Muscle of leg (tissue), 11 donors: ENCODE data around the gene SPRED2. TPM values are rescaled to one million over a fixed set of nuclear protein-coding genes. Genes with fewer than 3 reads are reported as not detected.

Experiments used
- DNase-seq: peaks from one replicate; pipeline ENCODE4 v3.0.0; 2013
- H3K27ac ChIP-seq: one replicate; pipeline ENCODE4 v1.5.1; 2013; ENCODE audit warnings: mild to moderate bottlenecking, low read length, control low read depth
- H3K27me3 ChIP-seq: one replicate; pipeline ENCODE4 v1.6.1; 2013; ENCODE audit warnings: low read length; ENCODE audit not compliant: control insufficient read depth, insufficient read depth
- H3K36me3 ChIP-seq: one replicate; pipeline ENCODE4 v1.6.1; 2013; ENCODE audit warnings: low read length; ENCODE audit not compliant: control insufficient read depth, insufficient read depth
- H3K4me1 ChIP-seq: one replicate; pipeline ENCODE4 v1.6.1; 2013; ENCODE audit warnings: low read length; ENCODE audit not compliant: control insufficient read depth, insufficient read depth
- H3K4me3 ChIP-seq: one replicate; pipeline ENCODE4 v1.5.1; 2013; ENCODE audit warnings: low read length, control low read depth
- H3K9me3 ChIP-seq: replicated peaks from 2 replicates; pipeline ENCODE4 v1.6.1; 2013; ENCODE audit warnings: low read depth, low read length; ENCODE audit not compliant: control insufficient read depth
- WGBS: methylation state at CpG from one replicate; pipeline ENCODE4 v1.1.5; 2013; ENCODE audit warnings: missing lambda C conversion rate; ENCODE audit not compliant: insufficient coverage; 5-methylcytosine and 5-hydroxymethylcytosine counted together
- polyA plus RNA-seq, 8 donors: library from polyadenylated mRNA; unstranded; fragments of 120-200 nt; gene quantifications; one replicate each; pipeline versions ENCODE4 v1.2.1 to v1.2.3, GENCODE V29; 2013; ENCODE audit warnings: inconsistent platforms in 1 of 8, low replicate concordance in 1 of 8; ENCODE audit not compliant: insufficient read length in 8 of 8, insufficient read depth in 1 of 8
- total RNA-seq: library from RNA; stranded (reverse); fragments of 120-200 nt; gene quantifications from one replicate; pipeline ENCODE4 v1.2.4, GENCODE V29; 2013

Gene SPRED2
- total and polyA plus RNA-seq, 9 donors = 10.7 to 51.3 (median 30.9) TPM

- peak; percentile 77 for DNase-seq
- H3K36me3 ChIP-seq = no peaks in the 10 kb centered on the region
- H3K4me3 ChIP-seq = peak overlapping the region; percentile 93
- no peaks in the 10 kb centered on the region for H3K27me3 ChIP-seq
- under 1% methylated on average over 56 of the region's 71 CpGs for WGBS
- H3K9me3 ChIP-seq = no peaks in the 10 kb centered on the region
- H3K4me1 ChIP-seq = peaks cover 18% of the 10 kb centered on the region
- H3K27ac ChIP-seq = peak overlapping the region; percentile 90
Observed at GRCh38 chr2:65431421-65432226, 775 bp downstream of the SPRED2 start.

- no peaks in the 10 kb centered on the region for H3K36me3 ChIP-seq
- peaks cover 17% of the 10 kb centered on the region for H3K4me1 ChIP-seq
- no peaks in the 10 kb centered on the region for H3K9me3 ChIP-seq
- H3K4me3 ChIP-seq = peak overlapping the region; percentile 93
- WGBS = under 1% methylated on average over 82 of the region's 95 CpGs
- DNase-seq = peak; percentile 83
- peak overlapping the region; percentile 90 for H3K27ac ChIP-seq
- no peaks in the 10 kb centered on the region for H3K27me3 ChIP-seq
Observed at GRCh38 chr2:65430603-65431420, 1.6 kb downstream of the SPRED2 start.

- no peaks in the 10 kb centered on the region for H3K27me3 ChIP-seq
- peaks cover 11% of the 10 kb centered on the region for H3K4me1 ChIP-seq
- H3K27ac ChIP-seq = peak overlapping the region; percentile 82
- H3K36me3 ChIP-seq = no peaks in the 10 kb centered on the region
- peak; percentile 50 for DNase-seq
- H3K9me3 ChIP-seq = no peaks in the 10 kb centered on the region
- peak overlapping the region; percentile 93 for H3K4me3 ChIP-seq
- WGBS = 12% methylated on average over 9 of the region's 17 CpGs
Observed at GRCh38 chr2:65429786-65430602, 2.4 kb downstream of the SPRED2 start.

GRCh38 chr2:65427532-65427931 lies 4.9 kb downstream of the SPRED2 start:
- no peak overlapping the region for H3K4me3 ChIP-seq
- no peaks in the 10 kb centered on the region for H3K27me3 ChIP-seq
- no peaks in the 10 kb centered on the region for H3K36me3 ChIP-seq
- no peak for DNase-seq
- 86% methylated on average over 1 of the region's 2 CpGs for WGBS
- H3K9me3 ChIP-seq = no peaks in the 10 kb centered on the region
- H3K27ac ChIP-seq = no peak overlapping the region
- peaks cover 8% of the 10 kb centered on the region for H3K4me1 ChIP-seq

GRCh38 chr2:65425276-65425675 lies 7.1 kb downstream of the SPRED2 start:
- Histone ChIP-seq H3K9me3 (no peaks in the 10 kb centered on the region), H3K4me3 (no peak overlapping the region), H3K27me3 (no peaks in the 10 kb centered on the region), H3K4me1 (peaks cover 11% of the 10 kb centered on the region), H3K27ac (no peak overlapping the region), H3K36me3 (no peaks in the 10 kb centered on the region)
- DNase-seq = no peak
- no CpG with 5 or more reads among the region's 2 CpGs for WGBS

GRCh38 chr2:65424391-65424790 lies 8.0 kb downstream of the SPRED2 start:
- Histone ChIP-seq H3K4me3 (no peak overlapping the region), H3K36me3 (no peaks in the 10 kb centered on the region), H3K9me3 (no peaks in the 10 kb centered on the region), H3K27me3 (no peaks in the 10 kb centered on the region), H3K4me1 (peaks cover 7% of the 10 kb centered on the region), H3K27ac (no peak overlapping the region)
- no peak for DNase-seq
- WGBS = no CpG with 5 or more reads among the region's 3 CpGs

- H3K4me3 ChIP-seq = no peak overlapping the region
- no peak for DNase-seq
- H3K27me3 ChIP-seq = no peaks in the 10 kb centered on the region
- 43% methylated on average over 1 of the region's 1 CpG for WGBS
- H3K9me3 ChIP-seq = no peaks in the 10 kb centered on the region
- no peaks in the 10 kb centered on the region for H3K36me3 ChIP-seq
- peaks cover 8% of the 10 kb centered on the region for H3K4me1 ChIP-seq
- H3K27ac ChIP-seq = no peak overlapping the region
Observed at GRCh38 chr2:65421432-65421748, 11.0 kb downstream of the SPRED2 start.

GRCh38 chr2:65420712-65421431 lies 11.5 kb downstream of the SPRED2 start:
- peaks cover 8% of the 10 kb centered on the region for H3K4me1 ChIP-seq
- WGBS = 27% methylated on average over 5 of the region's 6 CpGs
- H3K4me3 ChIP-seq = no peak overlapping the region
- H3K27ac ChIP-seq = no peak overlapping the region
- DNase-seq = peak; percentile 52
- no peaks in the 10 kb centered on the region for H3K9me3 ChIP-seq
- no peaks in the 10 kb centered on the region for H3K36me3 ChIP-seq
- no peaks in the 10 kb centered on the region for H3K27me3 ChIP-seq

GRCh38 chr2:65417509-65418085 lies 14.8 kb downstream of the SPRED2 start:
- H3K9me3 ChIP-seq = no peaks in the 10 kb centered on the region
- no peaks in the 10 kb centered on the region for H3K36me3 ChIP-seq
- no peak overlapping the region for H3K27ac ChIP-seq
- H3K4me3 ChIP-seq = no peak overlapping the region
- no peaks in the 10 kb centered on the region for H3K27me3 ChIP-seq
- WGBS = no CpG with 5 or more reads among the region's 3 CpGs
- no peak for DNase-seq
- peaks cover 8% of the 10 kb centered on the region for H3K4me1 ChIP-seq
